Measurements from ENCODE around the gene PCDHGA1.
A peak's percentile ranks its signal among the peaks of the same experiment; 100 is the strongest.

The PCDHGA1 gene

GRCh38 chr5:141492168-141492885 is 162.0 kb downstream of the PCDHGA1 start:
- no peak for ATAC-seq
- peak; percentile 43 for DNase-seq

- no peak for ATAC-seq
- DNase-seq, result no peak
Measured at GRCh38 chr5:141493500-141494422, 163.4 kb downstream of the PCDHGA1 start.

GRCh38 chr5:141494761-141495452 is 164.6 kb downstream of the PCDHGA1 start:
- ATAC-seq (no peak), DNase-seq (no peak)

- ATAC-seq, result no peak
- no peak for DNase-seq
Measured at GRCh38 chr5:141495453-141495811, 165.1 kb downstream of the PCDHGA1 start.

GRCh38 chr5:141496038-141496437 is 165.7 kb downstream of the PCDHGA1 start:
- ATAC-seq, result no peak
- no peak for DNase-seq

GRCh38 chr5:141501761-141502160 is 171.4 kb downstream of the PCDHGA1 start:
- no peak for DNase-seq
- ATAC-seq, result no peak

- DNase-seq (no peak), ATAC-seq (no peak)
Measured at GRCh38 chr5:141503681-141504080, 173.4 kb downstream of the PCDHGA1 start.

- no peak for ATAC-seq
- DNase-seq, result no peak
Measured at GRCh38 chr5:141504216-141504615, 173.9 kb downstream of the PCDHGA1 start.

- ATAC-seq (no peak), DNase-seq (no peak)
Measured at GRCh38 chr5:141506381-141507155, 176.3 kb downstream of the PCDHGA1 start.

GRCh38 chr5:141507387-141508091 is 177.2 kb downstream of the PCDHGA1 start:
- no peak for DNase-seq
- ATAC-seq, result no peak

GRCh38 chr5:141508440-141508797 is 178.1 kb downstream of the PCDHGA1 start:
- no peak for ATAC-seq
- DNase-seq, result no peak

GRCh38 chr5:141508798-141509611 is 178.7 kb downstream of the PCDHGA1 start:
- ATAC-seq (no peak), DNase-seq (peak; percentile 30)

- ATAC-seq (no peak), DNase-seq (no peak)
Measured at GRCh38 chr5:141510160-141510559, 179.8 kb downstream of the PCDHGA1 start.

GRCh38 chr5:141510850-141511601 is 180.7 kb downstream of the PCDHGA1 start:
- ATAC-seq, result no peak

GRCh38 chr5:141511771-141512325 is 181.5 kb downstream of the PCDHGA1 start:
- DNase-seq, result no peak
- ATAC-seq, result no peak

More at GRCh38 chr5:141510850-141511601, 180.7 kb downstream of the PCDHGA1 start:
- no peak for DNase-seq

GRCh38 chr5:141512390-141512910 is 182.1 kb downstream of the PCDHGA1 start:
- peak; percentile 14 for ATAC-seq

GRCh38 chr5:141512911-141513626 is 182.8 kb downstream of the PCDHGA1 start:
- ATAC-seq, result peak; percentile 22
- peak; percentile 52 for DNase-seq

More at GRCh38 chr5:141512390-141512910, 182.1 kb downstream of the PCDHGA1 start:
- peak; percentile 92 for DNase-seq

GRCh38 chr5:141513627-141514329 is 183.5 kb downstream of the PCDHGA1 start:
- DNase-seq (peak; percentile 77), ATAC-seq (peak; percentile 69)

All from stimulated activated naive CD8-positive, alpha-beta T cell treated with anti-CD3 and anti-CD28 coated beads, Interleukin-15, Interleukin-2, amounts not matched to agents 100 U/mL and 50 U/mL, for 24 hours (primary cell).